ENCODE results near the gene TRIM40.

GRCh38 chr6:30130179-30130679, 5.7 kb upstream of the TRIM40 start:
- TF ChIP-seq CTCF (IDR thresholded peaks at IDR 0.05; ENCODE audit: poor library complexity), result no peak
- TF ChIP-seq EZH2 (IDR thresholded peaks at IDR 0.05; ENCODE audit: borderline replicate concordance), result no peak
